ENCODE data around the gene CAMK4.

Gene CAMK4

GRCh38 chr5:111384220-111384619 lies 160.0 kb downstream of the CAMK4 start:
- H3K4me3 ChIP-seq (ENCODE audit: control insufficient read depth, low read depth, low read length), result no peak overlapping the region
- no peak for DNase-seq (ENCODE audit: low read depth)
- TF ChIP-seq, protein P1, sequence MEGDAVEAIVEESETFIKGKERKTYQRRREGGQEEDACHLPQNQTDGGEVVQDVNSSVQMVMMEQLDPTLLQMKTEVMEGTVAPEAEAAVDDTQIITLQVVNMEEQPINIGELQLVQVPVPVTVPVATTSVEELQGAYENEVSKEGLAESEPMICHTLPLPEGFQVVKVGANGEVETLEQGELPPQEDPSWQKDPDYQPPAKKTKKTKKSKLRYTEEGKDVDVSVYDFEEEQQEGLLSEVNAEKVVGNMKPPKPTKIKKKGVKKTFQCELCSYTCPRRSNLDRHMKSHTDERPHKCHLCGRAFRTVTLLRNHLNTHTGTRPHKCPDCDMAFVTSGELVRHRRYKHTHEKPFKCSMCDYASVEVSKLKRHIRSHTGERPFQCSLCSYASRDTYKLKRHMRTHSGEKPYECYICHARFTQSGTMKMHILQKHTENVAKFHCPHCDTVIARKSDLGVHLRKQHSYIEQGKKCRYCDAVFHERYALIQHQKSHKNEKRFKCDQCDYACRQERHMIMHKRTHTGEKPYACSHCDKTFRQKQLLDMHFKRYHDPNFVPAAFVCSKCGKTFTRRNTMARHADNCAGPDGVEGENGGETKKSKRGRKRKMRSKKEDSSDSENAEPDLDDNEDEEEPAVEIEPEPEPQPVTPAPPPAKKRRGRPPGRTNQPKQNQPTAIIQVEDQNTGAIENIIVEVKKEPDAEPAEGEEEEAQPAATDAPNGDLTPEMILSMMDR (IDR thresholded peaks at IDR 0.05; ENCODE audit: control insufficient read depth, insufficient read depth, low read depth, low read length, missing control alignments), result no peak

DNA sequence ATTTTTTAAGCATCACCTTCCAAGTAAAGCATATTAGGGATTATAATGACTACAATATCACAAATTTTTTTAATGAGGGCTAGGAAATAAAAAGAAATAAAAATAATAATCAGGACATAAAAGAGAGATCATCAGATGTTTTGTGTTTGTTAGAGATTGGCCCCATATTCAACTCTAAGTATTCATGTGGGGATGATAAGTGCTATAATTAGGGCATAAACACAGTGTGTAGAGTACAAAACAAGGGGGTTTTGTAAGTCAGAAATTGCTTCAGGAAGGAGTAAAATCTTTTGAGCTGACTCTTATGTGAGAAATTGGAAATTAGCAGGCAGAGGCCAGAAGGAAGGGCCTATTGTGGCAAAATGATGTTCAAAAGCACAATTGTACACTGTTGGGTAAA lies 160.9 kb downstream of the CAMK4 start:
- TF ChIP-seq, protein P1 (IDR thresholded peaks at IDR 0.05; ENCODE audit: control insufficient read depth, insufficient read depth, low read depth, low read length, missing control alignments), result no peak
- H3K4me3 ChIP-seq (ENCODE audit: control insufficient read depth, low read depth, low read length), result no peak overlapping the region
- no peak for DNase-seq (ENCODE audit: low read depth)

GRCh38 chr5:111385970-111386831 lies 162.0 kb downstream of the CAMK4 start:
- DNase-seq (ENCODE audit: low read depth), result no peak
- no peak overlapping the region for H3K4me3 ChIP-seq (ENCODE audit: control insufficient read depth, low read depth, low read length)
- TF ChIP-seq, protein P1 (IDR thresholded peaks at IDR 0.05; ENCODE audit: control insufficient read depth, insufficient read depth, low read depth, low read length, missing control alignments), result no peak

DNA sequence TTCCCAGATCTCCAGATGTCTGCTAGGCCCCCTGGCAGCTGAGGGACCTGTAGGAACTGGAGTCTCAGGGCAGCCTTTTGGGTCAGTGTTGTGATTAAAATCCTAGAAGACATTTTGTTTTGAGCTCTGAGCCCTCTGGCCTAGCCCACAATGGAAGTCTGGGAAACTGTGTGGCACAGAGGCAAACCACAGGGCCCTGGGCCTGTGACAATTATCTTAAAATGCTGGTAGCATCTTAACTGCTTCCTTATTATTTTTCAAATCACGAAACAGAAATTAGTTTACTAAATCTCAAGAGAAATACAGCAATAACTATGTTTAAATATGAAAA lies 162.6 kb downstream of the CAMK4 start:
- TF ChIP-seq, protein P1 (IDR thresholded peaks at IDR 0.05; ENCODE audit: control insufficient read depth, insufficient read depth, low read depth, low read length, missing control alignments), result no peak
- H3K4me3 ChIP-seq (ENCODE audit: control insufficient read depth, low read depth, low read length), result no peak overlapping the region
- DNase-seq (ENCODE audit: low read depth), result no peak

- no peak overlapping the region for H3K4me3 ChIP-seq (ENCODE audit: control insufficient read depth, low read depth, low read length)
- TF ChIP-seq, protein P1 (IDR thresholded peaks at IDR 0.05; ENCODE audit: control insufficient read depth, insufficient read depth, low read depth, low read length, missing control alignments), result no peak
- no peak for DNase-seq (ENCODE audit: low read depth)
Measured at GRCh38 chr5:111387361-111387760, 163.2 kb downstream of the CAMK4 start.

- peak; percentile 58 for DNase-seq (ENCODE audit: low read depth)
Measured at GRCh38 chr5:111389390-111390082, 165.4 kb downstream of the CAMK4 start.

More at GRCh38 chr5:111389390-111390082, 165.4 kb downstream of the CAMK4 start:
- H3K4me3 ChIP-seq (ENCODE audit: control insufficient read depth, low read depth, low read length), result no peak overlapping the region
- TF ChIP-seq, protein P1 (IDR thresholded peaks at IDR 0.05; ENCODE audit: control insufficient read depth, insufficient read depth, low read depth, low read length, missing control alignments), result no peak
